ENCODE data around the gene TIMM10. TPM values are rescaled to one million over a fixed set of nuclear protein-coding genes. Genes with fewer than 3 reads are reported as not detected.

TIMM10 gene
- total RNA-seq, 1 experiment from 2014 or later, result 68.5 TPM

GRCh38 chr11:57485217-57485990 is 45.1 kb downstream of the TIMM10 start:
- no peak for DNase-seq
- Mint-ChIP-seq H3K36me3 (ENCODE audit: insufficient read depth, unreplicated experiment) (peaks cover 6% of the 10 kb centered on the region), H3K9me3 (ENCODE audit: low read depth, unreplicated experiment) (no peaks in the 10 kb centered on the region), H3K4me1 (ENCODE audit: low read depth, unreplicated experiment) (peaks cover 1% of the 10 kb centered on the region), H3K27me3 (ENCODE audit: unreplicated experiment) (no peaks in the 10 kb centered on the region), H3K4me3 (ENCODE audit: low read depth, unreplicated experiment) (no peak overlapping the region), H3K27ac (ENCODE audit: unreplicated experiment) (no peak overlapping the region)
- TF ChIP-seq CTCF (IDR thresholded peaks at IDR 0.05; ENCODE audit: unreplicated experiment), result no peak
- CTCF ChIA-PET, result no interaction called here
- intact Hi-C loops (cut with micrococcal nuclease; ENCODE audit: unreplicated experiment), result no loop called here
- BruUV-seq (replicated peaks), result no TSS peak

GRCh38 chr11:57484141-57484710 is 46.3 kb downstream of the TIMM10 start:
- intact Hi-C loops (cut with micrococcal nuclease; ENCODE audit: unreplicated experiment), result no loop called here
- Mint-ChIP-seq H3K27me3 (ENCODE audit: unreplicated experiment) (no peaks in the 10 kb centered on the region), H3K9me3 (ENCODE audit: low read depth, unreplicated experiment) (no peaks in the 10 kb centered on the region), H3K4me1 (ENCODE audit: low read depth, unreplicated experiment) (peaks cover 7% of the 10 kb centered on the region), H3K4me3 (ENCODE audit: low read depth, unreplicated experiment) (no peak overlapping the region), H3K27ac (ENCODE audit: unreplicated experiment) (no peak overlapping the region), H3K36me3 (ENCODE audit: insufficient read depth, unreplicated experiment) (peaks cover 6% of the 10 kb centered on the region)
- no peak for TF ChIP-seq CTCF (IDR thresholded peaks at IDR 0.05; ENCODE audit: unreplicated experiment)
- no TSS peak for BruUV-seq (replicated peaks)
- DNase-seq, result no peak
- CTCF ChIA-PET, result no interaction called here

DNA sequence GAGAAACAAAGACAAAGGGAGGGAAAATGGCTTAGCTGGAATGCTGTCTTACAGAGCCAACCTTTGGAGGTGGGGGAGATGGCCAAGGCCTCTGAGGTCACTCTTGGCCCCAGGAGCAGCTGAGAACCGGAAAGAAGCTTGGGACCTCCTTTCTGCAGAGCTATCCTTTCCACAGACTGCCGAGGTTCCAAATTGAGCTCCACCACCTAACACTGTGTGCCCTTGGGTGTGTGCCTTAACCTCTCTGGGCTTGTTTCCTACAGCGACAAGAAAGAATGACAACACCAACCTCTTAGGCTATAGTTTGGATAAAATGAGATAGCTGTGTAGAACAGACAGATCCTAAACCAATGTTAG is 47.0 kb downstream of the TIMM10 start:
- no peaks in the 10 kb centered on the region for H3K27me3 Mint-ChIP-seq (ENCODE audit: unreplicated experiment)
- no peak overlapping the region for H3K4me3 Mint-ChIP-seq (ENCODE audit: low read depth, unreplicated experiment)
- no peak overlapping the region for H3K27ac Mint-ChIP-seq (ENCODE audit: unreplicated experiment)
- no peak for TF ChIP-seq CTCF (IDR thresholded peaks at IDR 0.05; ENCODE audit: unreplicated experiment)
- CTCF ChIA-PET, result no interaction called here
- no TSS peak for BruUV-seq (replicated peaks)
- H3K4me1 Mint-ChIP-seq (ENCODE audit: low read depth, unreplicated experiment), result peaks cover 7% of the 10 kb centered on the region
- no peak for DNase-seq
- H3K36me3 Mint-ChIP-seq (ENCODE audit: insufficient read depth, unreplicated experiment), result peaks cover 6% of the 10 kb centered on the region
- intact Hi-C loops (cut with micrococcal nuclease; ENCODE audit: unreplicated experiment), result no loop called here
- no peaks in the 10 kb centered on the region for H3K9me3 Mint-ChIP-seq (ENCODE audit: low read depth, unreplicated experiment)

GRCh38 chr11:57482782-57483561 is 47.6 kb downstream of the TIMM10 start:
- H3K36me3 Mint-ChIP-seq (ENCODE audit: insufficient read depth, unreplicated experiment), result peaks cover 6% of the 10 kb centered on the region
- BruUV-seq (replicated peaks), result no TSS peak
- H3K27ac Mint-ChIP-seq (ENCODE audit: unreplicated experiment), result no peak overlapping the region
- H3K9me3 Mint-ChIP-seq (ENCODE audit: low read depth, unreplicated experiment), result no peaks in the 10 kb centered on the region
- no peak overlapping the region for H3K4me3 Mint-ChIP-seq (ENCODE audit: low read depth, unreplicated experiment)
- intact Hi-C loops (cut with micrococcal nuclease; ENCODE audit: unreplicated experiment), result no loop called here
- no peak for TF ChIP-seq CTCF (IDR thresholded peaks at IDR 0.05; ENCODE audit: unreplicated experiment)
- H3K4me1 Mint-ChIP-seq (ENCODE audit: low read depth, unreplicated experiment), result peaks cover 7% of the 10 kb centered on the region
- H3K27me3 Mint-ChIP-seq (ENCODE audit: unreplicated experiment), result no peaks in the 10 kb centered on the region
- no peak for DNase-seq
- CTCF ChIA-PET, result no interaction called here
